Liver (tissue), 3 donors: ENCODE measurements around the gene SCN8A.

Experiments used
- ATF3 ChIP-seq: IDR thresholded peaks from 2 replicates; pipeline ENCODE4 v1.6.1; 2016; ENCODE audit warnings: antibody characterized with exemption
- CTCF ChIP-seq: fragments of 150-350 bp; IDR thresholded peaks from 2 replicates; pipeline ENCODE4 v1.5.1; 2017; ENCODE audit warnings: improper control_type of control experiment, low read depth, low read length; ENCODE audit not compliant: missing input control
- GABPA ChIP-seq, 2 donors: IDR thresholded peaks in 1 of 2; conservative IDR thresholded peaks in 1 of 2; 2 replicates each; pipeline ENCODE4 v1.6.1; 2016; ENCODE audit warnings: antibody characterized with exemption in 2 of 2, mild to moderate bottlenecking in 1 of 2, moderate library complexity in 1 of 2
- JUND ChIP-seq, 2 donors: IDR thresholded peaks; 2 replicates each; pipeline ENCODE4 v1.6.1; 2016; ENCODE audit warnings: antibody characterized with exemption in 2 of 2
- MAX ChIP-seq: IDR thresholded peaks from 2 replicates; pipeline ENCODE4 v1.6.1; 2016; ENCODE audit warnings: antibody characterized with exemption
- RAD21 ChIP-seq, 2 donors: IDR thresholded peaks; 2 replicates each; pipeline ENCODE4 v1.6.1; 2016; ENCODE audit warnings: antibody characterized with exemption in 2 of 2, mild to moderate bottlenecking in 2 of 2
- REST ChIP-seq: IDR thresholded peaks from 2 replicates; pipeline ENCODE4 v1.6.1; 2016; ENCODE audit warnings: antibody characterized with exemption, mild to moderate bottlenecking
- RXRA ChIP-seq, 2 donors: IDR thresholded peaks; 2 replicates each; pipeline ENCODE4 v1.6.1; 2017 to 2018; ENCODE audit warnings: antibody characterized with exemption in 2 of 2, mild to moderate bottlenecking in 1 of 2
- SP1 ChIP-seq: IDR thresholded peaks from 2 replicates; pipeline ENCODE4 v1.6.1; 2018; ENCODE audit warnings: antibody characterized with exemption, mild to moderate bottlenecking
- TAF1 ChIP-seq: conservative IDR thresholded peaks from 2 replicates; pipeline ENCODE4 v1.6.1; 2016; ENCODE audit warnings: antibody characterized with exemption, mild to moderate bottlenecking
- YY1 ChIP-seq: IDR thresholded peaks from 2 replicates; pipeline ENCODE4 v1.6.1; 2016; ENCODE audit warnings: antibody characterized with exemption, mild to moderate bottlenecking
- donor health status: healthy.
- donor health status: healthy.

- TF ChIP-seq TAF1 (no peak), CTCF (no peak), ATF3 (no peak), YY1 (no peak), RXRA (IDR thresholded peaks at IDR 0.05) (no peak), MAX (no peak), RAD21 (IDR thresholded peaks at IDR 0.05) (no peak), JUND (IDR thresholded peaks at IDR 0.05) (no peak), GABPA (IDR thresholded peaks at IDR 0.05 in 1 of 2, conservative IDR thresholded peaks at IDR 0.05 in 1 of 2) (no peak), REST (no peak), SP1 (no peak)
These were observed 175.1 kb downstream of the SCN8A start for GRCh38 chr12:51766067-51766676.
